A549 (cell line): ENCODE measurements around the gene ARVCF.

Experiments used
- CEBPB ChIP-seq, 2 experiments: fragments of >200 bp in 1 of 2; sonication (Bioruptor Twin) in 1 of 2; formaldehyde crosslinking in 1 of 2; IDR thresholded peaks; 2 replicates each; pipeline ENCODE4 v1.6.1; 2012 to 2016
- CTCF ChIP-seq: fragments of >200 bp; sonication (Bioruptor Twin); formaldehyde crosslinking; IDR thresholded peaks from 3 replicates; pipeline ENCODE4 v1.5.1; 2016
- E2F6 ChIP-seq: IDR thresholded peaks from 2 replicates; pipeline ENCODE4 v1.6.1; 2012; ENCODE audit warnings: low read depth, borderline replicate concordance
- NPAS2 ChIP-seq: fragments of 250-450 bp; sonication (Bioruptor Pico); IDR thresholded peaks from 2 replicates; pipeline ENCODE4 v1.8.0; 2022; ENCODE audit warnings: mild to moderate bottlenecking, moderate library complexity, borderline replicate concordance
- POLR2A ChIP-seq: IDR thresholded peaks from 2 replicates; pipeline ENCODE4 v1.6.1; 2012; ENCODE audit warnings: mild to moderate bottlenecking, low read length
- RCOR1 ChIP-seq: fragments of 150-350 bp; IDR thresholded peaks from 2 replicates; pipeline ENCODE4 v1.6.1; 2014; ENCODE audit warnings: antibody characterized with exemption, low read length, low read depth
- RFX5 ChIP-seq: fragments of 450-650 bp; IDR thresholded peaks from 2 replicates; pipeline ENCODE4 v1.7.1; 2014; ENCODE audit warnings: antibody characterized with exemption, mild to moderate bottlenecking, moderate library complexity
- SMC3 ChIP-seq: fragments of >200 bp; sonication (Bioruptor Twin); formaldehyde crosslinking; IDR thresholded peaks from 3 replicates; pipeline ENCODE4 v1.6.1; 2018; ENCODE audit warnings: inconsistent platforms
- ZFP36 ChIP-seq: fragments of 450-650 bp; IDR thresholded peaks from 2 replicates; pipeline ENCODE4 v1.6.1; 2014; ENCODE audit warnings: borderline replicate concordance; ENCODE audit not compliant: partially characterized antibody
- TF ChIP-seq, protein P1 (sequence below): IDR thresholded peaks from 2 replicates; pipeline ENCODE4 v1.6.1; 2012
- TF ChIP-seq, protein P2 (sequence below): fragments of 200-600 bp; sonication (generic); IDR thresholded peaks from 2 replicates; pipeline ENCODE4 v1.6.1; 2016; ENCODE audit warnings: antibody characterized with exemption, mild to moderate bottlenecking, moderate library complexity

- TF ChIP-seq, protein P1, sequence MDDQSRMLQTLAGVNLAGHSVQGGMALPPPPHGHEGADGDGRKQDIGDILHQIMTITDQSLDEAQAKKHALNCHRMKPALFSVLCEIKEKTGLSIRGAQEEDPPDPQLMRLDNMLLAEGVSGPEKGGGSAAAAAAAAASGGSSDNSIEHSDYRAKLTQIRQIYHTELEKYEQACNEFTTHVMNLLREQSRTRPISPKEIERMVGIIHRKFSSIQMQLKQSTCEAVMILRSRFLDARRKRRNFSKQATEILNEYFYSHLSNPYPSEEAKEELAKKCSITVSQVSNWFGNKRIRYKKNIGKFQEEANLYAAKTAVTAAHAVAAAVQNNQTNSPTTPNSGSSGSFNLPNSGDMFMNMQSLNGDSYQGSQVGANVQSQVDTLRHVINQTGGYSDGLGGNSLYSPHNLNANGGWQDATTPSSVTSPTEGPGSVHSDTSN = no peak
- no peak for TF ChIP-seq POLR2A
- TF ChIP-seq, protein P2, sequence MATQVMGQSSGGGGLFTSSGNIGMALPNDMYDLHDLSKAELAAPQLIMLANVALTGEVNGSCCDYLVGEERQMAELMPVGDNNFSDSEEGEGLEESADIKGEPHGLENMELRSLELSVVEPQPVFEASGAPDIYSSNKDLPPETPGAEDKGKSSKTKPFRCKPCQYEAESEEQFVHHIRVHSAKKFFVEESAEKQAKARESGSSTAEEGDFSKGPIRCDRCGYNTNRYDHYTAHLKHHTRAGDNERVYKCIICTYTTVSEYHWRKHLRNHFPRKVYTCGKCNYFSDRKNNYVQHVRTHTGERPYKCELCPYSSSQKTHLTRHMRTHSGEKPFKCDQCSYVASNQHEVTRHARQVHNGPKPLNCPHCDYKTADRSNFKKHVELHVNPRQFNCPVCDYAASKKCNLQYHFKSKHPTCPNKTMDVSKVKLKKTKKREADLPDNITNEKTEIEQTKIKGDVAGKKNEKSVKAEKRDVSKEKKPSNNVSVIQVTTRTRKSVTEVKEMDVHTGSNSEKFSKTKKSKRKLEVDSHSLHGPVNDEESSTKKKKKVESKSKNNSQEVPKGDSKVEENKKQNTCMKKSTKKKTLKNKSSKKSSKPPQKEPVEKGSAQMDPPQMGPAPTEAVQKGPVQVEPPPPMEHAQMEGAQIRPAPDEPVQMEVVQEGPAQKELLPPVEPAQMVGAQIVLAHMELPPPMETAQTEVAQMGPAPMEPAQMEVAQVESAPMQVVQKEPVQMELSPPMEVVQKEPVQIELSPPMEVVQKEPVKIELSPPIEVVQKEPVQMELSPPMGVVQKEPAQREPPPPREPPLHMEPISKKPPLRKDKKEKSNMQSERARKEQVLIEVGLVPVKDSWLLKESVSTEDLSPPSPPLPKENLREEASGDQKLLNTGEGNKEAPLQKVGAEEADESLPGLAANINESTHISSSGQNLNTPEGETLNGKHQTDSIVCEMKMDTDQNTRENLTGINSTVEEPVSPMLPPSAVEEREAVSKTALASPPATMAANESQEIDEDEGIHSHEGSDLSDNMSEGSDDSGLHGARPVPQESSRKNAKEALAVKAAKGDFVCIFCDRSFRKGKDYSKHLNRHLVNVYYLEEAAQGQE = no peak
- TF ChIP-seq ZFP36 = no peak
- TF ChIP-seq CTCF = no peak
- TF ChIP-seq RCOR1 = no peak
- TF ChIP-seq E2F6 = no peak
- TF ChIP-seq CEBPB (IDR thresholded peaks at IDR 0.05) = no peak
- no peak for TF ChIP-seq SMC3
- no peak for TF ChIP-seq RFX5
- TF ChIP-seq NPAS2 (CRISPR knock-in tag) = no peak
These were observed 57.5 kb downstream of the ARVCF start for GRCh38 chr22:19959043-19959586.
